ENCODE results near the gene ANXA2. TPM values are rescaled to one million over a fixed set of nuclear protein-coding genes. Genes with fewer than 3 reads are reported as not detected.

The ANXA2 gene
- total RNA-seq, 1 experiment from 2014 or later: 1,903 TPM

GRCh38 chr15:60387321-60387720 is 10.5 kb downstream of the ANXA2 start:
- no peaks in the 10 kb centered on the region for H3K27me3 ChIP-seq (ENCODE audit: control insufficient read depth, insufficient read depth, low read length)
- no peak for DNase-seq (ENCODE audit: low read depth, low spot score)
- in situ Hi-C loops (cut with HindIII; ENCODE audit: low pct_unique_long_range_greater_than_20kb, low sequenced_read_pairs) (no loop called here), intact Hi-C loops (cut with micrococcal nuclease; ENCODE audit: unreplicated experiment) (no loop called here)
- peak overlapping the region; percentile 100 for H3K27ac ChIP-seq (ENCODE audit: low read length)
- CTCF ChIA-PET: no interaction called here
- no peaks in the 10 kb centered on the region for H3K9me3 ChIP-seq (ENCODE audit: control insufficient read depth, insufficient read depth, low read depth, low read length)
- TF ChIP-seq TCF7L2 (IDR thresholded peaks at IDR 0.05; ENCODE audit: low read depth, low read length): no peak
- no peak for TF ChIP-seq CTCF (IDR thresholded peaks at IDR 0.05)
- TF ChIP-seq SIN3A (IDR thresholded peaks at IDR 0.05; ENCODE audit: borderline replicate concordance, insufficient read depth, low read depth, low read length): no peak
- TF ChIP-seq REST (IDR thresholded peaks at IDR 0.05; ENCODE audit: insufficient read depth in 1 of 2, low read depth in 2 of 2, low read length in 1 of 2): no peak
- no peak; the same call in 1 of the 2 replicates for TF ChIP-seq POLR2AphosphoS5 (IDR thresholded peaks at IDR 0.05; ENCODE audit: low read depth, low read length)
- no peak for ATAC-seq
- H3K36me3 ChIP-seq (ENCODE audit: control insufficient read depth, insufficient read depth, low read length): peaks cover 39% of the 10 kb centered on the region
- H3K4me1 ChIP-seq (ENCODE audit: control insufficient read depth, insufficient read depth, low read length): peaks cover 98% of the 10 kb centered on the region
- no TSS peak for BruUV-seq (replicated peaks)
- POLR2A ChIA-PET: interaction anchor here (0.6 to 1.2 kb wide), 4 partner anchors 11 to 156 kb away, joined by 3 to 9 read pairs (median 6); no protein-coding TSS in a partner anchor
- H3K4me3 ChIP-seq (ENCODE audit: low read depth in 2 of 2, low read length in 2 of 2): peak overlapping the region in 1 of 2 experiments; percentile 16; a peak in 1 of 4 replicates

GRCh38 chr15:60386615-60387014 is 11.2 kb downstream of the ANXA2 start:
- Histone ChIP-seq H3K36me3 (ENCODE audit: control insufficient read depth, insufficient read depth, low read length) (peaks cover 35% of the 10 kb centered on the region), H3K27me3 (ENCODE audit: control insufficient read depth, insufficient read depth, low read length) (no peaks in the 10 kb centered on the region), H3K27ac (ENCODE audit: low read length) (peak overlapping the region; percentile 100), H3K9me3 (ENCODE audit: control insufficient read depth, insufficient read depth, low read depth, low read length) (no peaks in the 10 kb centered on the region), H3K4me1 (ENCODE audit: control insufficient read depth, insufficient read depth, low read length) (peaks cover 98% of the 10 kb centered on the region), H3K4me3 (ENCODE audit: low read depth in 2 of 2, low read length in 2 of 2) (no peak overlapping the region; a peak in 1 of 4 replicates)
- ChIA-PET POLR2A (interaction anchor here (0.6 kb wide), 1 partner anchor 153 kb away, joined by 5 read pairs; no protein-coding TSS in a partner anchor), CTCF (no interaction called here)
- no peak for DNase-seq (ENCODE audit: low read depth, low spot score)
- TF ChIP-seq POLR2AphosphoS5 (IDR thresholded peaks at IDR 0.05; ENCODE audit: low read depth, low read length) (no peak), SIN3A (IDR thresholded peaks at IDR 0.05; ENCODE audit: borderline replicate concordance, insufficient read depth, low read depth, low read length) (no peak), CTCF (IDR thresholded peaks at IDR 0.05) (no peak), TCF7L2 (IDR thresholded peaks at IDR 0.05; ENCODE audit: low read depth, low read length) (no peak), REST (IDR thresholded peaks at IDR 0.05; ENCODE audit: insufficient read depth in 1 of 2, low read depth in 2 of 2, low read length in 1 of 2) (no peak)
- in situ Hi-C loops (cut with HindIII; ENCODE audit: low pct_unique_long_range_greater_than_20kb, low sequenced_read_pairs): no loop called here
- intact Hi-C loops (cut with micrococcal nuclease; ENCODE audit: unreplicated experiment): no loop called here
- no peak for ATAC-seq
- no TSS peak for BruUV-seq (replicated peaks)

Measured in Panc1 (cell line).